GM12878 (cell line): ENCODE data around the gene GNGT1. TPM values are rescaled to one million over a fixed set of nuclear protein-coding genes. Genes with fewer than 3 reads are reported as not detected.

Experiments
- ATAC-seq: fragments of 200-7000 bp; cut with Tn5 transposase; 3 replicates; pipeline ENCODE4 v1.9.1; 2020; ENCODE audit warnings: mild to moderate bottlenecking, moderate library complexity
- BruUV-seq: library from RNA; stranded (reverse); fragments of 400-500 nt; replicated peaks from 2 replicates; lab custom pipeline; 2021; lab: Mats Ljungman, UMichigan
- CTCF ChIA-PET: fragments of 300-600 bp; sonication (Branson Sonifier 250); formaldehyde crosslinking; extraction: SDS; loops from one replicate; lab custom pipeline; 2021; ENCODE audit warnings: inconsistent platforms; lab: Yijun Ruan, JAX
- POLR2A ChIA-PET: fragments of 350-600 bp; formaldehyde crosslinking; extraction: SDS; loops from one replicate; lab custom pipeline; 2021; ENCODE audit warnings: inconsistent platforms; lab: Charles Lee
- RAD21 ChIA-PET: fragments of 300-600 bp; sonication (Branson Sonifier 250); formaldehyde crosslinking; loops from one replicate; lab custom pipeline; 2023; ENCODE audit warnings: antibody characterized with exemption; ENCODE audit not compliant: unreplicated experiment; lab: Charles Lee
- SMC1A ChIA-PET: fragments of 300-600 bp; sonication (Branson Sonifier 250); formaldehyde crosslinking; loops from one replicate; lab custom pipeline; 2023; ENCODE audit not compliant: unreplicated experiment, uncharacterized antibody; lab: Charles Lee
- DNase-seq: peaks from one replicate; pipeline ENCODE4 v3.0.0-alpha.2; 2011; ENCODE audit warnings: low read depth, low spot score
- FAIRE-seq: peaks from 3 replicates; lab custom pipeline; 2011; peaks lifted over from hg19 to GRCh38; lab: Jason Lieb, UNC
- H2AFZ ChIP-seq: 2 replicates; pipeline ENCODE4 v1.6.0; 2011; ENCODE audit warnings: low read depth, low read length, control low read depth; ENCODE audit not compliant: control insufficient read depth
- H3K27ac ChIP-seq: 2 replicates; pipeline ENCODE4 v1.5.1; 2011; ENCODE audit warnings: control low read depth; ENCODE audit not compliant: control insufficient read depth, insufficient read depth
- H3K27me3 ChIP-seq, 2 experiments: replicated peaks in 1 of 2; 2 replicates each; pipeline versions ENCODE4 v1.6.0 to v1.6.1; 2011; ENCODE audit warnings: low read length in 1 of 2; ENCODE audit not compliant: control insufficient read depth in 2 of 2, insufficient read depth in 2 of 2
- H3K36me3 ChIP-seq, 2 experiments: 2 replicates each; pipeline ENCODE4 v1.5.1; 2011; ENCODE audit warnings: low read length in 1 of 2; ENCODE audit not compliant: control insufficient read depth in 2 of 2, insufficient read depth in 2 of 2
- H3K4me1 ChIP-seq: 2 replicates; pipeline ENCODE4 v1.6.1; 2011; ENCODE audit warnings: mild to moderate bottlenecking, low read length, moderate library complexity, mixed read lengths; ENCODE audit not compliant: control insufficient read depth, insufficient read depth
- H3K4me2 ChIP-seq: 2 replicates; pipeline ENCODE4 v1.6.0; 2011; ENCODE audit warnings: control low read depth; ENCODE audit not compliant: control insufficient read depth, insufficient read depth
- H3K4me3 ChIP-seq: fragments of 200-600 bp; sonication (generic); 2 replicates; pipeline ENCODE4 v1.5.1; 2016
- H3K79me2 ChIP-seq: 2 replicates; pipeline ENCODE4 v1.6.0; 2011; ENCODE audit warnings: low read length; ENCODE audit not compliant: control insufficient read depth, insufficient read depth
- H3K9ac ChIP-seq: 2 replicates; pipeline ENCODE4 v1.8.0; 2011; ENCODE audit warnings: low read length, control low read depth, mixed read lengths; ENCODE audit not compliant: control insufficient read depth, insufficient read depth
- H3K9me3 ChIP-seq: replicated peaks from 3 replicates; pipeline ENCODE4 v1.5.1; 2011; ENCODE audit warnings: mild to moderate bottlenecking, low read length; ENCODE audit not compliant: control insufficient read depth, insufficient read depth
- H4K20me1 ChIP-seq: 2 replicates; pipeline ENCODE4 v1.6.0; 2011; ENCODE audit not compliant: control insufficient read depth, insufficient read depth
- CBX3 ChIP-seq: fragments of 200-600 bp; sonication (generic); IDR thresholded peaks from 2 replicates; pipeline ENCODE4 v1.6.1; 2016; ENCODE audit warnings: low read depth, borderline replicate concordance
- EP300 ChIP-seq, 2 experiments: fragments of 150-350 bp in 1 of 2; IDR thresholded peaks; 2 replicates each; pipeline ENCODE4 v1.6.1; 2011 to 2012; ENCODE audit warnings: low read depth in 2 of 2, low read length in 2 of 2, borderline replicate concordance in 1 of 2, improper control_type of control experiment in 1 of 2, inconsistent platforms in 1 of 2; ENCODE audit not compliant: control insufficient read depth in 1 of 2
- GABPA ChIP-seq: IDR thresholded peaks from 2 replicates; pipeline ENCODE4 v1.6.1; 2014; ENCODE audit warnings: antibody characterized with exemption, low read depth, mild to moderate bottlenecking, inconsistent platforms
- JUNB ChIP-seq: IDR thresholded peaks from 2 replicates; pipeline ENCODE4 v1.6.1; 2016; ENCODE audit warnings: antibody characterized with exemption, mild to moderate bottlenecking
- KDM1A ChIP-seq: fragments of 200-600 bp; sonication (generic); IDR thresholded peaks from 2 replicates; pipeline ENCODE4 v1.6.1; 2016; ENCODE audit warnings: borderline replicate concordance
- MEF2A ChIP-seq: IDR thresholded peaks from 2 replicates; pipeline ENCODE4 v1.6.1; 2011; ENCODE audit warnings: low read depth, mild to moderate bottlenecking, low read length, moderate library complexity; ENCODE audit not compliant: insufficient read depth
- MEF2B ChIP-seq: fragments of 450-650 bp; IDR thresholded peaks from 2 replicates; pipeline ENCODE4 v1.6.1; 2018; ENCODE audit warnings: mild to moderate bottlenecking, moderate library complexity; ENCODE audit not compliant: partially characterized antibody, poor library complexity, severe bottlenecking
- NR2C2 ChIP-seq: IDR thresholded peaks from 2 replicates; pipeline ENCODE4 v1.6.1; 2011; ENCODE audit warnings: borderline replicate concordance, low read depth; ENCODE audit not compliant: control insufficient read depth, insufficient read length
- TAF1 ChIP-seq: IDR thresholded peaks from 2 replicates; pipeline ENCODE4 v1.6.1; 2011; ENCODE audit warnings: mild to moderate bottlenecking, low read depth, low read length, borderline replicate concordance
- ZBED1 ChIP-seq: IDR thresholded peaks from 2 replicates; pipeline ENCODE4 v1.6.1; 2016; ENCODE audit warnings: borderline replicate concordance
- whole genome bisulfite sequencing: methylation state at CpG from one replicate; pipeline ENCODE4 v1.1.6; 2016; ENCODE audit warnings: low lambda C conversion rate; ENCODE audit not compliant: insufficient replicate concordance, insufficient coverage; ENCODE audit errors: missing lambda C conversion rate; 5-methylcytosine and 5-hydroxymethylcytosine counted together
- in situ Hi-C: fragments of 300-500 bp; cut with MboI; formaldehyde crosslinking; loops from 9 replicates; pipeline ENCODE4 v1.14.3; 2018; ENCODE audit warnings: mixed read lengths
- intact Hi-C: fragments of 100-400 bp; cut with micrococcal nuclease; formaldehyde crosslinking; loops from one replicate; pipeline ENCODE4 v1.14.2; 2022; ENCODE audit not compliant: unreplicated experiment
- polyA plus RNA-seq, 11 experiments: library from polyadenylated mRNA; depleted of rRNA in 4 of 11; unstranded in 6 of 11; stranded (reverse) in 5 of 11; fragments of >200 nt; fragmentation: Nextera tagmentation in 4 of 11; fragmentation: Illumina TruSeq in 1 of 11; extraction: Ambion mirVana in 4 of 11; extraction: Trizol in 1 of 11; gene quantifications; 1 replicate in 1 of 11; 2 replicates in 10 of 11; pipeline versions ENCODE4 v1.2.1 to v1.2.3, GENCODE V29; 2011 to 2016; ENCODE audit warnings: inconsistent platforms in 2 of 11, missing spikeins in 2 of 11, low read depth in 1 of 11
- total RNA-seq, 4 experiments: library from RNA; depleted of rRNA in 3 of 4; stranded (reverse); fragments of >200 nt in 3 of 4; fragmentation: Illumina TruSeq in 1 of 4; extraction: Trizol in 1 of 4; gene quantifications; 2 replicates each; pipeline versions ENCODE4 v1.2.1 to v1.2.3, GENCODE V29; 2013 to 2021
- TF ChIP-seq, protein P1 (sequence below): fragments of 150-350 bp; IDR thresholded peaks from 2 replicates; pipeline ENCODE4 v1.6.1; 2014; ENCODE audit warnings: mild to moderate bottlenecking, low read depth, low read length
- TF ChIP-seq, protein P2 (sequence below): fragments of 450-650 bp; IDR thresholded peaks from 2 replicates; pipeline ENCODE4 v1.6.1; 2017; ENCODE audit warnings: low read depth, mild to moderate bottlenecking, moderate library complexity
- TF ChIP-seq, protein P3 (sequence below): fragments of 450-650 bp; IDR thresholded peaks from 2 replicates; pipeline ENCODE4 v1.6.1; 2017; ENCODE audit warnings: mild to moderate bottlenecking

The GNGT1 gene
- total and polyA plus RNA-seq, 10 of the 15 experiments (the other 5 are each of a cell fraction or from before 2014, with no cell fraction given) = not detected

DNA sequence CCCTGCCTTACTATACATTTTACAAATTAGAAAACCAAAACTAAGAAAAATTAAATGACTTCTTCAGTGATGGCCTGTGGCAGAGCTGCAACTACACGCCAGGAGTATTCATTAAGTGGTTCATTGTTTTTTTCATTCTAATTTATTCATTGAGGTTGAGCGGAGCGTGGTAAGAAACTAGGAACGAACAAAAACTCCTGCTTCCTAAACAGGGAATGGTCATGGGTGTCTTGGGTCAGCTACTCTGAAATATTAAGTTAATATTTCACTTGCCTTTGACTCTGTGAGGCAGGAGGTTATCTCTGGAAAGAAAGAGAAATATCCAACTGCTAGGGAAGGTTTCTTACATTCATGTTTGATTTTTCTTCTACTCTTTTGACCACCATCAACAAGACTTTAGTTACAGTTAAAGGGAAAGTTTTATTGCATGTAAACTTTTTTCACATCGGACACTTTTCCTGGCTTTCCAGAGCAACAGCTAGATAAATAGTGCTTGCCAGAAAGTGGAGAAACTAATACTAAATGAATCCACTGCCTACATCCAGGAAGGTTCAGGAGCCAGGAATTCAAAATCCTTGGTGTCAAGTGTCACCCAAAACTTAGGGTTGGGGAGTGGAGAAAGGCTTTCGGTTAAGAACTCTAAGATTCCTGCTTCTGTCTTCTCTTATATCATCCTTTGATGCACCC, 14.3 kb downstream of the GNGT1 start (continued):
- TF ChIP-seq, protein P1, sequence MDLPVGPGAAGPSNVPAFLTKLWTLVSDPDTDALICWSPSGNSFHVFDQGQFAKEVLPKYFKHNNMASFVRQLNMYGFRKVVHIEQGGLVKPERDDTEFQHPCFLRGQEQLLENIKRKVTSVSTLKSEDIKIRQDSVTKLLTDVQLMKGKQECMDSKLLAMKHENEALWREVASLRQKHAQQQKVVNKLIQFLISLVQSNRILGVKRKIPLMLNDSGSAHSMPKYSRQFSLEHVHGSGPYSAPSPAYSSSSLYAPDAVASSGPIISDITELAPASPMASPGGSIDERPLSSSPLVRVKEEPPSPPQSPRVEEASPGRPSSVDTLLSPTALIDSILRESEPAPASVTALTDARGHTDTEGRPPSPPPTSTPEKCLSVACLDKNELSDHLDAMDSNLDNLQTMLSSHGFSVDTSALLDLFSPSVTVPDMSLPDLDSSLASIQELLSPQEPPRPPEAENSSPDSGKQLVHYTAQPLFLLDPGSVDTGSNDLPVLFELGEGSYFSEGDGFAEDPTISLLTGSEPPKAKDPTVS = no peak
- TF ChIP-seq TAF1 (no peak), MEF2B (no peak)

DNA sequence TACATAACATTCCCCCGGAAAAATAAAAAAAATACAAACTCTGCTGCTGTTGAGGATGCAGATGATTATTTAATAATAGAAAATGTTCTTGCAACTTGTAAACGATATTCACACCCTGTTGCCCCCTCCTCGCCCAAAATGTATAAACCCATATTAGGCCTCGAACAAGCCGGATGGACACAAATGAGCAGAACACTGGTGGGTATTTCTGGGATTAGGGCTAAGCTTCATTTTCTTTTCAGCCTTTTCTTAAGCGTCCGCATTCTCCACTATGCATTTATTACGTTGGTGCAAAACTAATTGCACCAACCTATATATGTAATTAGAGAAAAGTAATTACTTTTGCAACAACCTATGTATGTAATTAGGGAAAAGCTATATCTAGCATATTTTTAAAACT, 14.8 kb downstream of the GNGT1 start:
- Histone ChIP-seq H3K4me2 (peak overlapping the region; percentile 75; the same call in 1 of the 2 replicates), H3K79me2 (no peaks in the 10 kb centered on the region), H3K36me3 (no peaks in the 10 kb centered on the region), H3K9me3 (no peaks in the 10 kb centered on the region), H3K27me3 (no peaks in the 10 kb centered on the region), H3K27ac (no peak overlapping the region), H3K4me1 (no peaks in the 10 kb centered on the region), H2AFZ (no peak overlapping the region; the same call in 1 of the 2 replicates), H4K20me1 (no peaks in the 10 kb centered on the region), H3K4me3 (0 out of 2 replicates have a peak overlapping the region, but pooled peaks have one; percentile 61), H3K9ac (no peak overlapping the region)
- intact Hi-C loops = loop anchor here (10.0 kb wide), 1 partner anchor 56 kb away; no protein-coding TSS in a partner anchor
- ChIA-PET RAD21 (interaction anchor here (1.5 to 1.7 kb wide), 2 partner anchors 12 to 166 kb away, joined by 3 to 12 read pairs; no protein-coding TSS in a partner anchor), CTCF (interaction anchor here (0.9 to 4.5 kb wide), 4 partner anchors 18 to 173 kb away, joined by 3 to 25 read pairs (median 8); no protein-coding TSS in a partner anchor), SMC1A (interaction anchor here (0.8 to 3.9 kb wide), 3 partner anchors 11 to 166 kb away, joined by 3 to 22 read pairs (median 11); no protein-coding TSS in a partner anchor), POLR2A (interaction anchor here (0.7 kb wide), 1 partner anchor 252 kb away, joined by 3 read pairs; no protein-coding TSS in a partner anchor)
- FAIRE-seq (no peak), DNase-seq (no peak), ATAC-seq (no peak)
- WGBS = 77% methylated on average over 8 of the region's 8 CpGs
- no TSS peak for BruUV-seq
- in situ Hi-C loops = no loop called here
- TF ChIP-seq ZBED1 (no peak), GABPA (no peak), JUNB (no peak), MEF2A (no peak), KDM1A (no peak), CBX3 (no peak), EP300 (IDR thresholded peaks at IDR 0.05; ENCODE audit: borderline replicate concordance in 1 of 2, control insufficient read depth in 1 of 2, low read depth in 2 of 2, low read length in 2 of 2) (no peak), NR2C2 (no peak)
- TF ChIP-seq, protein P2, sequence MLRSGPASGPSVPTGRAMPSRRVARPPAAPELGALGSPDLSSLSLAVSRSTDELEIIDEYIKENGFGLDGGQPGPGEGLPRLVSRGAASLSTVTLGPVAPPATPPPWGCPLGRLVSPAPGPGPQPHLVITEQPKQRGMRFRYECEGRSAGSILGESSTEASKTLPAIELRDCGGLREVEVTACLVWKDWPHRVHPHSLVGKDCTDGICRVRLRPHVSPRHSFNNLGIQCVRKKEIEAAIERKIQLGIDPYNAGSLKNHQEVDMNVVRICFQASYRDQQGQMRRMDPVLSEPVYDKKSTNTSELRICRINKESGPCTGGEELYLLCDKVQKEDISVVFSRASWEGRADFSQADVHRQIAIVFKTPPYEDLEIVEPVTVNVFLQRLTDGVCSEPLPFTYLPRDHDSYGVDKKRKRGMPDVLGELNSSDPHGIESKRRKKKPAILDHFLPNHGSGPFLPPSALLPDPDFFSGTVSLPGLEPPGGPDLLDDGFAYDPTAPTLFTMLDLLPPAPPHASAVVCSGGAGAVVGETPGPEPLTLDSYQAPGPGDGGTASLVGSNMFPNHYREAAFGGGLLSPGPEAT = no peak
- TF ChIP-seq, protein P3, sequence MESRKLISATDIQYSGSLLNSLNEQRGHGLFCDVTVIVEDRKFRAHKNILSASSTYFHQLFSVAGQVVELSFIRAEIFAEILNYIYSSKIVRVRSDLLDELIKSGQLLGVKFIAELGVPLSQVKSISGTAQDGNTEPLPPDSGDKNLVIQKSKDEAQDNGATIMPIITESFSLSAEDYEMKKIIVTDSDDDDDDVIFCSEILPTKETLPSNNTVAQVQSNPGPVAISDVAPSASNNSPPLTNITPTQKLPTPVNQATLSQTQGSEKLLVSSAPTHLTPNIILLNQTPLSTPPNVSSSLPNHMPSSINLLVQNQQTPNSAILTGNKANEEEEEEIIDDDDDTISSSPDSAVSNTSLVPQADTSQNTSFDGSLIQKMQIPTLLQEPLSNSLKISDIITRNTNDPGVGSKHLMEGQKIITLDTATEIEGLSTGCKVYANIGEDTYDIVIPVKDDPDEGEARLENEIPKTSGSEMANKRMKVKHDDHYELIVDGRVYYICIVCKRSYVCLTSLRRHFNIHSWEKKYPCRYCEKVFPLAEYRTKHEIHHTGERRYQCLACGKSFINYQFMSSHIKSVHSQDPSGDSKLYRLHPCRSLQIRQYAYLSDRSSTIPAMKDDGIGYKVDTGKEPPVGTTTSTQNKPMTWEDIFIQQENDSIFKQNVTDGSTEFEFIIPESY = no peak
